Astrocyte (in vitro differentiated cells and primary cell): ENCODE results near the gene TRAPPC14. TPM values are rescaled to one million over a fixed set of nuclear protein-coding genes. Genes with fewer than 3 reads are reported as not detected.
"Not testable (repeated sequence)": the region's sequence is repeated elsewhere in the genome, so short reads cannot be mapped to it uniquely, and the experiment has no call there.

Experiments
- DNase-seq: peaks from one replicate; pipeline ENCODE4 v3.0.0-alpha.2; 2010; ENCODE audit warnings: low read depth
- FAIRE-seq: peaks from 2 replicates; lab custom pipeline; 2011; peaks lifted over from hg19 to GRCh38; lab: Jason Lieb, UNC
- H2AFZ ChIP-seq: 2 replicates; pipeline ENCODE4 v1.6.0; 2012; ENCODE audit warnings: low read depth, low read length, inconsistent platforms
- H3K27ac ChIP-seq: 2 replicates; pipeline ENCODE4 v1.5.1; 2011; ENCODE audit warnings: low read depth, low read length, inconsistent platforms
- H3K27me3 ChIP-seq: 2 replicates; pipeline ENCODE4 v1.6.0; 2011; ENCODE audit warnings: low read length, inconsistent platforms; ENCODE audit not compliant: insufficient read depth
- H3K36me3 ChIP-seq: 2 replicates; pipeline ENCODE4 v1.5.1; 2011; ENCODE audit warnings: low read length, inconsistent platforms; ENCODE audit not compliant: insufficient read depth
- H3K4me1 ChIP-seq: 2 replicates; pipeline ENCODE4 v1.5.1; 2011; ENCODE audit warnings: low read length, inconsistent platforms; ENCODE audit not compliant: insufficient read depth
- H3K4me2 ChIP-seq: 2 replicates; pipeline ENCODE4 v1.6.0; 2012; ENCODE audit warnings: low read length, inconsistent platforms
- H3K4me3 ChIP-seq: 2 replicates; pipeline ENCODE4 v1.5.1; 2011; ENCODE audit warnings: low read depth, mild to moderate bottlenecking, low read length, inconsistent platforms; ENCODE audit not compliant: insufficient read depth
- H3K79me2 ChIP-seq: 2 replicates; pipeline ENCODE4 v1.6.0; 2012; ENCODE audit warnings: mild to moderate bottlenecking, low read length, inconsistent platforms; ENCODE audit not compliant: insufficient read depth
- H3K9ac ChIP-seq: 2 replicates; pipeline ENCODE4 v1.6.0; 2012; ENCODE audit warnings: mild to moderate bottlenecking, low read length, inconsistent platforms
- H3K9me3 ChIP-seq: 2 replicates; pipeline ENCODE4 v1.5.1; 2012; ENCODE audit warnings: low read depth, mild to moderate bottlenecking, low read length, inconsistent platforms; ENCODE audit not compliant: insufficient read depth
- H4K20me1 ChIP-seq: 2 replicates; pipeline ENCODE4 v1.6.0; 2012; ENCODE audit warnings: low read length, inconsistent platforms; ENCODE audit not compliant: insufficient read depth
- H3K27ac Mint-ChIP-seq: one replicate; pipeline ENCODE4 v1.8.0; 2021; ENCODE audit warnings: mild to moderate bottlenecking, mixed read lengths; ENCODE audit not compliant: unreplicated experiment
- H3K27me3 Mint-ChIP-seq: one replicate; pipeline ENCODE4 v1.8.0; 2021; ENCODE audit warnings: low read depth, mixed read lengths; ENCODE audit not compliant: unreplicated experiment
- H3K36me3 Mint-ChIP-seq: one replicate; pipeline ENCODE4 v1.8.0; 2021; ENCODE audit warnings: low read depth, mixed read lengths; ENCODE audit not compliant: unreplicated experiment
- H3K4me1 Mint-ChIP-seq: one replicate; pipeline ENCODE4 v1.8.0; 2021; ENCODE audit warnings: low read depth, mixed read lengths; ENCODE audit not compliant: unreplicated experiment
- H3K4me3 Mint-ChIP-seq: one replicate; pipeline ENCODE4 v1.8.0; 2021; ENCODE audit warnings: mild to moderate bottlenecking, moderate library complexity, mixed read lengths; ENCODE audit not compliant: unreplicated experiment
- H3K9me3 Mint-ChIP-seq: one replicate; pipeline ENCODE4 v1.8.0; 2021; ENCODE audit warnings: mild to moderate bottlenecking, mixed read lengths; ENCODE audit not compliant: unreplicated experiment
- CTCF ChIP-seq: IDR thresholded peaks from 2 replicates; pipeline ENCODE4 v1.5.1; 2011; ENCODE audit warnings: low read depth, mild to moderate bottlenecking, inconsistent platforms, low read length, moderate library complexity; ENCODE audit not compliant: insufficient read depth
- EZH2 ChIP-seq: IDR thresholded peaks from 2 replicates; pipeline ENCODE4 v1.6.1; 2012; ENCODE audit warnings: mild to moderate bottlenecking, low read length, inconsistent platforms; ENCODE audit not compliant: insufficient read depth
- total RNA-seq: library from RNA; stranded (reverse); gene quantifications from 2 replicates; pipeline ENCODE4 v1.2.1, GENCODE V29; 2021

The TRAPPC14 gene
- total RNA-seq, 1 donor from 2014 or later, result 18.7 TPM

- peaks cover 2% of the 10 kb centered on the region for H3K27me3 ChIP-seq
- H3K79me2 ChIP-seq, result no peaks in the 10 kb centered on the region
- Mint-ChIP-seq H3K4me1 (no peaks in the 10 kb centered on the region), H3K27me3 (peaks cover 12% of the 10 kb centered on the region), H3K27ac (no peak overlapping the region), H3K9me3 (no peaks in the 10 kb centered on the region), H3K36me3 (no peaks in the 10 kb centered on the region), H3K4me3 (no peak overlapping the region)
- FAIRE-seq, result no peak
- H4K20me1 ChIP-seq, result no peaks in the 10 kb centered on the region
- peaks cover 12% of the 10 kb centered on the region for H3K4me1 ChIP-seq
- no peak overlapping the region for H3K4me2 ChIP-seq
- no peak for DNase-seq
- peak; percentile 87 for TF ChIP-seq CTCF
- TF ChIP-seq EZH2, result no peak
- H3K36me3 ChIP-seq, result no peaks in the 10 kb centered on the region
- no peak overlapping the region for H3K27ac ChIP-seq
- H2AFZ ChIP-seq, result no peak overlapping the region
- H3K4me3 ChIP-seq, result no peak overlapping the region
- H3K9me3 ChIP-seq, result no peaks in the 10 kb centered on the region
- H3K9ac ChIP-seq, result no peak overlapping the region
Observed at GRCh38 chr7:100132697-100133151, 25.8 kb downstream of the TRAPPC14 start.

- Histone ChIP-seq H3K9me3 (no peaks in the 10 kb centered on the region), H2AFZ (no peak overlapping the region), H3K79me2 (no peaks in the 10 kb centered on the region), H3K4me3 (no peak overlapping the region), H3K36me3 (no peaks in the 10 kb centered on the region), H3K4me1 (peaks cover 14% of the 10 kb centered on the region), H3K4me2 (no peak overlapping the region), H4K20me1 (no peaks in the 10 kb centered on the region), H3K27ac (no peak overlapping the region), H3K27me3 (peaks cover 2% of the 10 kb centered on the region), H3K9ac (no peak overlapping the region)
- no peaks in the 10 kb centered on the region for H3K9me3 Mint-ChIP-seq
- no peaks in the 10 kb centered on the region for H3K4me1 Mint-ChIP-seq
- H3K4me3 Mint-ChIP-seq, result no peak overlapping the region
- peaks cover 12% of the 10 kb centered on the region for H3K27me3 Mint-ChIP-seq
- no peak overlapping the region for H3K27ac Mint-ChIP-seq
- TF ChIP-seq CTCF, result no peak
- TF ChIP-seq EZH2, result no peak
- DNase-seq (no peak), FAIRE-seq (no peak)
- H3K36me3 Mint-ChIP-seq, result no peaks in the 10 kb centered on the region
Observed at GRCh38 chr7:100132126-100132525, 26.4 kb downstream of the TRAPPC14 start.

DNA sequence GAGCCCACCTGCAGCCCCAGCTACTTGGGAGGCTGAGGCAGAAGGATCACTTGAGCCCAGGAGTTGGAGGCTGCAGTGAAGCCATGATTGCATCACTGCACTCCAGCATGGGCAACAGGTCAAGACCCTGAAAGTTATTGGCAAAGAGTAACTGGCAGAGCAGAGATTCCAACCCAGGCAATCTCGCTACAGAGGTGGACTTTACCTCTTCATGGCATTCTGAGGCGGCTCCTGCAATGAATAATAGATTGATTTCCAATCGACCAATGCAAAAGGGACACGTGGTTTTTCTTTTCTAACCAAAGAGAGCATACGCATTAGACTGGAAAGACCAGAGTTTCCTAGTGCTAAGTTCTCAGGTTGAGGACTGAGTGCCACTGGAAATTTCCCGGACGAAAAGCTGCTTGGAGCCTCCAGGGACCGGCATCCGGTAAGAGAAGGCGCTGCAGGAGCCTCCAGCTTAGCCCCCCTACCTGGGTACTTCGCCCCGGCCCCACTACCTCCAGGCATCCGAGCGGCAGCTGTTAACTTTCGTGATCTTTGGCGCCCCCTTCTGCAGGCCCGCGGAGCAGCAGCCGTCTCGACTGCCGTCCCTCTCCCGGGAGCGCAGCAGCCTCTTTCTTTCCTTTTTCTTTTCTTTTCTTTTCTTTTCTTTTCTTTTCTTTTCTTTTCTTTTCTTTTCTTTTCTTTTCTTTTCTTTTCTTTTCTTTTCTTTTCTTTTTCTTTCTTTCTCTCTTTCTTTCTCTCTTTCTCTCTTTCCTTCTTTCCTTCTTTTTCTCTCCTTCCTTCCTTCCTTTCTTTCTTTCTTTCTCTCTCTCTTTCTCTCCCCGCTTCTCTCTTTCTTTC, 27.7 kb downstream of the TRAPPC14 start:
- no peak overlapping the region for H3K27ac ChIP-seq
- peaks cover 2% of the 10 kb centered on the region for H3K27me3 ChIP-seq
- H3K79me2 ChIP-seq, result peaks cover 5% of the 10 kb centered on the region
- peak overlapping the region; percentile 47 for H2AFZ ChIP-seq
- H3K9ac ChIP-seq, result no peak overlapping the region
- H4K20me1 ChIP-seq, result no peaks in the 10 kb centered on the region
- no peaks in the 10 kb centered on the region for H3K9me3 Mint-ChIP-seq
- no peak overlapping the region for H3K27ac Mint-ChIP-seq
- peaks cover 7% of the 10 kb centered on the region for H3K27me3 Mint-ChIP-seq
- no peak overlapping the region for H3K4me3 ChIP-seq
- no peaks in the 10 kb centered on the region for H3K36me3 Mint-ChIP-seq
- H3K4me2 ChIP-seq, result peak overlapping the region; percentile 68
- peaks cover 19% of the 10 kb centered on the region for H3K4me1 ChIP-seq
- FAIRE-seq (no peak), DNase-seq (no peak)
- H3K4me1 Mint-ChIP-seq, result no peaks in the 10 kb centered on the region
- H3K4me3 Mint-ChIP-seq, result no peak overlapping the region
- no peak for TF ChIP-seq EZH2
- TF ChIP-seq CTCF, result peak; percentile 48
- H3K36me3 ChIP-seq, result no peaks in the 10 kb centered on the region
- no peaks in the 10 kb centered on the region for H3K9me3 ChIP-seq

- not testable (repeated sequence) for H3K4me2 ChIP-seq
Observed at GRCh38 chr7:100130220-100130607, 28.3 kb downstream of the TRAPPC14 start.

More at GRCh38 chr7:100130220-100130607, 28.3 kb downstream of the TRAPPC14 start:
- not testable (repeated sequence) for H4K20me1 ChIP-seq, DNase-seq, H2AFZ ChIP-seq, H3K4me3 ChIP-seq, H3K9me3 Mint-ChIP-seq, H3K4me1 Mint-ChIP-seq, FAIRE-seq, H3K9me3 ChIP-seq, H3K36me3 ChIP-seq, H3K79me2 ChIP-seq, H3K4me3 Mint-ChIP-seq, H3K27me3 Mint-ChIP-seq, H3K27me3 ChIP-seq, H3K9ac ChIP-seq, H3K36me3 Mint-ChIP-seq, H3K27ac ChIP-seq, H3K27ac Mint-ChIP-seq
- peaks cover 19% of the 10 kb centered on the region for H3K4me1 ChIP-seq
